Myocyte (in vitro differentiated cells): Measurements from ENCODE around the gene BTBD9. TPM values are rescaled to one million over a fixed set of nuclear protein-coding genes. Genes with fewer than 3 reads are reported as not detected.
A peak's percentile ranks its signal among the peaks of the same experiment; 100 is the strongest.
"Not testable (repeated sequence)": the region's sequence is repeated elsewhere in the genome, so short reads cannot be mapped to it uniquely, and the experiment has no call there.

Source experiments
- DNase-seq: peaks from one replicate; pipeline ENCODE4 v3.0.0-alpha.2; 2012; ENCODE audit warnings: low read depth
- total RNA-seq: library from RNA; depleted of rRNA; stranded (reverse); fragments of >200 nt; gene quantifications from 2 replicates; pipeline ENCODE4 v1.2.3, GENCODE V29; 2014

Gene BTBD9
- total RNA-seq, 1 donor from 2014 or later, result 9.9 TPM

GRCh38 chr6:38133932-38134703 lies 505.6 kb downstream of the BTBD9 start:
- DNase-seq, result no peak

- peak; percentile 91 for DNase-seq
Measured at GRCh38 chr6:38131527-38131965, 508.2 kb downstream of the BTBD9 start.

DNA sequence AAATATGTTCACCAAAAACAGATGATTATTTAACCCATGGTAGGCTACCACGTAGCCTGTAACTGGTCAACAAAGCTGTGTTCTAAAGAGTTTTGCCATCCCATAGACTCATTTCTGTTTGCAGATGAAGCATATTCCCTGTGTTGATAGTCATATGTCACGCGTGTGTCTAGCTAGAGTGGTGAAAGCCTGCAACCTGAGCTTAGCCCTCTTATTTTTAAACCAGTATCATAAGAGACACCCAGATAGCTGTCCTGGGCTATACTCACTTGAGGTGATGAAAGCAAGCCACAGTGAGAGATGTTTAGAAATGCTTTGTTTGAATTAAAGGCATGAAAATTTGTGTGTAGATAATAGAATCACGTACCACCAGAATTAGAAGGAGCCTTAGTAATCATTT lies 512.4 kb downstream of the BTBD9 start:
- no peak for DNase-seq

DNA sequence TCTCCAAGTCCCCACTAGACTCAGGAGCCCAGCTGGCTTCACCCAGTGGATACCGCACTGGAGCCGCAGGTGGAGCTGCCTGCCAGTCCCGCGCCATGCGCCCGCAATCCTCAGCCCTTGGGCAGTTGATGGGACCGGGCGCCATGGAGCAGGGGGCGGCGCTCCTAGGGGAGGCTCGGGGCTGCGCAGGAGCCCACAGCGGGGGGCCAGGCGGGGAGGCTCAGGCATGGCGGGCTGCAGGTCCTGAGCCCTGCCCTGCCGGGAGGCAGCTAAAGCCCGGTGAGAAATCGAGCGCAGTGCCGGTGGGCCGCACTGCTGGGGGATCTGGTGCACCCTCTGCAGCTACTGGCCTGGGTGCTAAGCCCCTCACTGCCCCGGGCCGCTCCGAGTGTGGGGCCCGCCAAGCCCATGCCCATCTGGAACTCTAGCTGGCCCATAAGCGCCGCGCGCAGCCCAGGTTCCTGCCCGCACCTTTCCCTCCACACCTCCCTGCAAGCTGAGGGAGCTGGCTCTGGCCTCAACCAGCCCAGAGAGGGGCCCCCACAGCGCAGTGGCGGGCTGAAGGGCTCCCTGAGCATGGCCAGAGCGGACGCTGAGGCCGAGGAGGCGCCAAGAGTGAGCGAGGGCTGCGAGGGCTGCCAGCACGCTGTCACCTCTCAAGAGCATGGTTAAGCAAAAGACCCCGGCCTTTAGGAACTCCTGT lies 515.4 kb downstream of the BTBD9 start:
- not testable (repeated sequence) for DNase-seq

- DNase-seq, result no peak
Measured at GRCh38 chr6:38119516-38119915, 520.2 kb downstream of the BTBD9 start.

GRCh38 chr6:38118791-38119365 lies 520.9 kb downstream of the BTBD9 start:
- DNase-seq, result no peak

Other genes with a start within 250 kb of the BTBD9 start
- 179 and 204 TPM in 2 replicates for gene GLO1, start 63.2 kb upstream of the BTBD9 start, total RNA-seq
- gene DNAH8, start 75.4 kb upstream of the BTBD9 start, total RNA-seq, result 0.05 TPM in 2 replicates